Type B pancreatic cell (in vitro differentiated cells): Measurements from ENCODE around the gene NMUR2. TPM values are rescaled to one million over a fixed set of nuclear protein-coding genes. Genes with fewer than 3 reads are reported as not detected.

Experiments used
- DNase-seq: peaks from one replicate; pipeline ENCODE4 v3.0.0; 2021; ENCODE audit warnings: mixed read lengths; ENCODE audit not compliant: unreplicated experiment; ENCODE audit errors: extremely low spot score
- H3K27ac Mint-ChIP-seq: 2 replicates; pipeline ENCODE4 v1.8.0; 2021; ENCODE audit warnings: mild to moderate bottlenecking, mixed read lengths
- H3K27me3 Mint-ChIP-seq: 2 replicates; pipeline ENCODE4 v1.8.0; 2021; ENCODE audit warnings: mixed read lengths
- H3K36me3 Mint-ChIP-seq: 2 replicates; pipeline ENCODE4 v1.8.0; 2021; ENCODE audit warnings: mixed read lengths
- H3K4me1 Mint-ChIP-seq: one replicate; pipeline ENCODE4 v1.8.0; 2021; ENCODE audit warnings: mixed read lengths; ENCODE audit not compliant: unreplicated experiment
- H3K4me3 Mint-ChIP-seq: 2 replicates; pipeline ENCODE4 v1.8.0; 2021; ENCODE audit warnings: mild to moderate bottlenecking, mixed read lengths
- H3K9me3 Mint-ChIP-seq: 2 replicates; pipeline ENCODE4 v1.8.0; 2021; ENCODE audit warnings: mixed read lengths
- long read RNA-seq: library from polyadenylated mRNA; unstranded; transcript quantifications from one replicate; pipeline ENCODE4 v2.0.0, GENCODE V29; 2020
- total RNA-seq: library from RNA; stranded (reverse); gene quantifications from 2 replicates; pipeline ENCODE4 v1.2.1, GENCODE V29; 2021; ENCODE audit warnings: low replicate concordance
- TF ChIP-seq, protein P1 (sequence below): fragments of 200-600 bp; sonication (generic); conservative IDR thresholded peaks from 2 replicates; pipeline ENCODE4 v1.5.0; 2021; ENCODE audit warnings: antibody characterized with exemption, mild to moderate bottlenecking

The NMUR2 gene
- total RNA-seq, result 0.33 and 0.80 TPM in 2 replicates
- long read RNA-seq, result 0 reads

DNA sequence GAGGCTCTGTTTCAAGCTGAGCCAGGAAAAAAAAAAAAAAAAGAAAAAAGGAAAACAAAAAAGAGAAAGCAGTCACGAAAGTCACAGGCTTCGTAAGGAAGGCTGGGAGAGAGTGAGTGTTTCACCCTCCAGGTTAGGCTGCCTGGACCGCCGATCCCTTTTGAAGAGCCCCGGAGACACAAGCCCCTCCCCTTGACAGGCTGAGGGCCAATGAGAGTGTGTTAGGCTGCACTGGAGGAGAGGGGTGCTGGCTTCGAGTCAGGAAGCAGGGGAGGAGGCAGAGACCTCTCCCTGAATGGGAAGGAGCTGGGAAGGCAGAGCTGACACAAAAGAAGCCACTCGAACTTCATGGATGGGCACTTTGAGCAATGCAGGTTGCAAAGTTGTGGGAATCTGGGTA, at the start of gene NMUR2:
Gene NMUR2, minus strand, starts transcription at position 135 of the 400 bp plus-strand sequence. CDS start 166 bp downstream, outside the sequence.
- no peaks in the 10 kb centered on the region for H3K9me3 Mint-ChIP-seq
- H3K27me3 Mint-ChIP-seq, result peaks cover 25% of the 10 kb centered on the region
- peaks cover 6% of the 10 kb centered on the region for H3K4me1 Mint-ChIP-seq
- peak within 1 kb of the TSS; percentile 76 for H3K4me3 Mint-ChIP-seq
- TF ChIP-seq, protein P1, sequence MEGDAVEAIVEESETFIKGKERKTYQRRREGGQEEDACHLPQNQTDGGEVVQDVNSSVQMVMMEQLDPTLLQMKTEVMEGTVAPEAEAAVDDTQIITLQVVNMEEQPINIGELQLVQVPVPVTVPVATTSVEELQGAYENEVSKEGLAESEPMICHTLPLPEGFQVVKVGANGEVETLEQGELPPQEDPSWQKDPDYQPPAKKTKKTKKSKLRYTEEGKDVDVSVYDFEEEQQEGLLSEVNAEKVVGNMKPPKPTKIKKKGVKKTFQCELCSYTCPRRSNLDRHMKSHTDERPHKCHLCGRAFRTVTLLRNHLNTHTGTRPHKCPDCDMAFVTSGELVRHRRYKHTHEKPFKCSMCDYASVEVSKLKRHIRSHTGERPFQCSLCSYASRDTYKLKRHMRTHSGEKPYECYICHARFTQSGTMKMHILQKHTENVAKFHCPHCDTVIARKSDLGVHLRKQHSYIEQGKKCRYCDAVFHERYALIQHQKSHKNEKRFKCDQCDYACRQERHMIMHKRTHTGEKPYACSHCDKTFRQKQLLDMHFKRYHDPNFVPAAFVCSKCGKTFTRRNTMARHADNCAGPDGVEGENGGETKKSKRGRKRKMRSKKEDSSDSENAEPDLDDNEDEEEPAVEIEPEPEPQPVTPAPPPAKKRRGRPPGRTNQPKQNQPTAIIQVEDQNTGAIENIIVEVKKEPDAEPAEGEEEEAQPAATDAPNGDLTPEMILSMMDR, result no peak
- H3K27ac Mint-ChIP-seq, result no peak within 1 kb of the TSS
- DNase-seq, result no peak
- no peaks in the 10 kb centered on the region for H3K36me3 Mint-ChIP-seq

GRCh38 chr5:152443935-152444334, 38.9 kb upstream of the NMUR2 start:
- Mint-ChIP-seq H3K27me3 (peaks cover 3% of the 10 kb centered on the region), H3K4me3 (no peak overlapping the region), H3K4me1 (no peaks in the 10 kb centered on the region), H3K9me3 (no peaks in the 10 kb centered on the region), H3K36me3 (no peaks in the 10 kb centered on the region), H3K27ac (no peak overlapping the region)
- TF ChIP-seq, protein P1, result peak; percentile 42
- no peak for DNase-seq

GRCh38 chr5:152439791-152440190, 34.7 kb upstream of the NMUR2 start:
- no peak overlapping the region for H3K27ac Mint-ChIP-seq
- H3K27me3 Mint-ChIP-seq, result peaks cover 3% of the 10 kb centered on the region
- no peak overlapping the region for H3K4me3 Mint-ChIP-seq
- TF ChIP-seq, protein P1, result no peak
- no peaks in the 10 kb centered on the region for H3K9me3 Mint-ChIP-seq
- no peaks in the 10 kb centered on the region for H3K36me3 Mint-ChIP-seq
- DNase-seq, result no peak
- no peaks in the 10 kb centered on the region for H3K4me1 Mint-ChIP-seq

DNA sequence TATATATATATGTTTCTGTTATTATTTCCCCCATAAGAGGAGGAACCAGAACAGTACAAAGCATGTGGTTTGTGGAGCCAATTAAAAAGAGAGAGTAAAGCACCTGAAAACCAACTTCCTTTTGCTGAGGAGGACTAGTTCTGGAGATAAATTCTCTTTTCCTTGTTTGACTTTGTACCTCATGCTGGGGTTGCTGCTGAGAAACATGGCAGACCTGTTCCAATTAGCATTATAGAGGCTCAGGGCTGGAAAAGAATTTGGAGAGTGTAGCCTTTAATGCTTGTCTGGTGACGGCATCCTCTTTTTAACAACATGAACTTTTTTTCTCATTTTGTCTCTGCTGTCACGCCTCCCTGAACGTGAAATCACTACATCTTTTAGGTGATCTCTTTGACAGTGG, 32.8 kb upstream of the NMUR2 start:
- Mint-ChIP-seq H3K27ac (no peak overlapping the region), H3K36me3 (no peaks in the 10 kb centered on the region)

DNA sequence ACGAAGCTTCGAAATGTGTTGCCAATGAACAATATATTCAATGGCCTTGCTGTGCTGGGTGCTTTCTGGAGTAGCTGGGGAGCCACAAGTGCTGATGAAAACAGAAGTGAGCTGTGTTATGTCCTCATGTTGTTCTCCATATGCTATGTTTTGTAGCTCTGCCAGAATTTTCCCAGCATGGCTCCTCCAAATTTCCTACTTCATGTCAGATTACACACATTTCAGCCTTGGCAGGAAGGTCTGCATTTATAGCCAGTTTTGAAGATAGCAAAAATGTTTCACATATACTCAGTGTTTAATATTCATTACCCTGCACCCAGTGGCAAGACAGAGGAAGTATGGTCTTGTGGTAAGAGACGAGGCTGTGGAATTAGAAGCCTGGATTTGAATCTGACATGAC, 22.6 kb upstream of the NMUR2 start:
- H3K4me3 Mint-ChIP-seq, result no peak overlapping the region
- H3K27me3 Mint-ChIP-seq, result no peaks in the 10 kb centered on the region
- no peak overlapping the region for H3K27ac Mint-ChIP-seq
- no peaks in the 10 kb centered on the region for H3K9me3 Mint-ChIP-seq
- TF ChIP-seq, protein P1, result no peak
- no peaks in the 10 kb centered on the region for H3K4me1 Mint-ChIP-seq
- DNase-seq, result no peak
- no peaks in the 10 kb centered on the region for H3K36me3 Mint-ChIP-seq

More for the DNA sequence above, 32.8 kb upstream of the NMUR2 start:
- no peak for DNase-seq
- H3K9me3 Mint-ChIP-seq, result no peaks in the 10 kb centered on the region
- TF ChIP-seq, protein P1, result no peak
- no peaks in the 10 kb centered on the region for H3K4me1 Mint-ChIP-seq
- H3K27me3 Mint-ChIP-seq, result no peaks in the 10 kb centered on the region
- no peak overlapping the region for H3K4me3 Mint-ChIP-seq

DNA sequence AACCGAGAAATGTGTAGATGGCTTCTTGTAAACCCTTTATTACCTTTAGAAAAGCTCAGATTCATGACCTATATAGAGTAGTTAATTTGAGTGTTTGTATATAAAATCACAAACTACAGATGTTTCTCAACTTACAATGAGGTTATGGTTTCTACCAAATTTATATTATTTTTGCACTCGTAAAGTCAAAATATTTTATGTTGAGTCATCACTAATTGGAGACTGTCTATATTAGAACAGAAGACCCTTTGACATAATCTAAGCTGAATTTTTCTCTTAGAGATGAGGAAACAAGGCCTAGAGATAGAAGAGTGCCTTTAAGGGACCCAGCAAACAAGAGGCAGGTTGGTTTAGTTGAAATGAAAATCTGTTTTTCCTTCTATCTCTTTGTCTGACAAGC, 20.0 kb upstream of the NMUR2 start:
- Mint-ChIP-seq H3K27ac (no peak overlapping the region), H3K4me3 (no peak overlapping the region), H3K36me3 (no peaks in the 10 kb centered on the region), H3K27me3 (no peaks in the 10 kb centered on the region), H3K4me1 (no peaks in the 10 kb centered on the region), H3K9me3 (no peaks in the 10 kb centered on the region)
- DNase-seq, result no peak
- TF ChIP-seq, protein P1, result no peak
